Hepatocyte (in vitro differentiated cells): ENCODE results near the gene TMOD1. TPM values are rescaled to one million over a fixed set of nuclear protein-coding genes. Genes with fewer than 3 reads are reported as not detected.

ENCODE experiments used
- DNase-seq: peaks from one replicate; pipeline ENCODE4 v3.0.0-alpha.2; 2016; ENCODE audit warnings: low spot score
- H2AFZ ChIP-seq: fragments of 200-600 bp; sonication (generic); 2 replicates; pipeline ENCODE4 v1.6.0; 2016; ENCODE audit warnings: antibody characterized with exemption, mild to moderate bottlenecking
- H3K27ac ChIP-seq: fragments of 200-600 bp; sonication (generic); 2 replicates; pipeline ENCODE4 v1.5.1; 2016; ENCODE audit warnings: mild to moderate bottlenecking
- H3K27me3 ChIP-seq: fragments of 200-600 bp; sonication (generic); 2 replicates; pipeline ENCODE4 v1.6.1; 2016
- H3K36me3 ChIP-seq: fragments of 200-600 bp; sonication (generic); replicated peaks from 2 replicates; pipeline ENCODE4 v1.5.1; 2016; ENCODE audit warnings: low read depth; ENCODE audit not compliant: insufficient read depth
- H3K4me1 ChIP-seq: fragments of 200-600 bp; sonication (generic); 2 replicates; pipeline ENCODE4 v1.5.1; 2016; ENCODE audit warnings: mild to moderate bottlenecking, moderate library complexity; ENCODE audit not compliant: insufficient read depth
- H3K4me2 ChIP-seq: fragments of 200-600 bp; sonication (generic); 2 replicates; pipeline ENCODE4 v1.6.0; 2016
- H3K4me3 ChIP-seq: fragments of 200-600 bp; sonication (generic); 2 replicates; pipeline ENCODE4 v1.5.1; 2016; ENCODE audit warnings: mild to moderate bottlenecking
- H3K79me2 ChIP-seq: fragments of 200-600 bp; sonication (generic); 2 replicates; pipeline ENCODE4 v1.6.0; 2017; ENCODE audit warnings: mild to moderate bottlenecking
- H3K9me2 ChIP-seq: fragments of 200-600 bp; sonication (generic); replicated peaks from 2 replicates; pipeline ENCODE4 v1.6.0; 2017; ENCODE audit warnings: mild to moderate bottlenecking; ENCODE audit not compliant: insufficient read depth
- H3K9me3 ChIP-seq: fragments of 200-600 bp; sonication (generic); 2 replicates; pipeline ENCODE4 v1.5.1; 2016; ENCODE audit warnings: low read depth, mild to moderate bottlenecking
- H4K20me1 ChIP-seq: fragments of 200-600 bp; sonication (generic); 2 replicates; pipeline ENCODE4 v1.6.0; 2016; ENCODE audit warnings: mild to moderate bottlenecking; ENCODE audit not compliant: insufficient read depth, poor library complexity, severe bottlenecking
- EZH2 ChIP-seq: fragments of 200-600 bp; sonication (generic); IDR thresholded peaks from 2 replicates; pipeline ENCODE4 v1.6.1; 2016; ENCODE audit warnings: antibody characterized with exemption, mild to moderate bottlenecking, borderline replicate concordance
- EZH2phosphoT487 ChIP-seq: fragments of 200-600 bp; sonication (generic); IDR thresholded peaks from one replicate; pipeline ENCODE4 v1.6.1; 2018; ENCODE audit warnings: antibody characterized with exemption, mild to moderate bottlenecking, low read depth, moderate library complexity; ENCODE audit not compliant: unreplicated experiment, severe bottlenecking
- WGBS: methylation state at CpG from one replicate; pipeline ENCODE4 v1.1.6; 2016; ENCODE audit warnings: low lambda C conversion rate; ENCODE audit errors: missing lambda C conversion rate; 5-methylcytosine and 5-hydroxymethylcytosine counted together
- polyA plus RNA-seq: library from polyadenylated mRNA; unstranded; fragments of >200 nt; fragmentation: Nextera tagmentation; extraction: Ambion mirVana; gene quantifications from 2 replicates; pipeline ENCODE4 v1.2.1, GENCODE V29; 2016
- total RNA-seq: library from RNA; depleted of rRNA; stranded (reverse); fragments of >200 nt; gene quantifications from 2 replicates; pipeline ENCODE4 v1.2.3, GENCODE V29; 2014
- TF ChIP-seq, protein P1 (sequence below): fragments of 200-600 bp; sonication (generic); IDR thresholded peaks from 2 replicates; pipeline ENCODE4 v1.5.1; 2016; ENCODE audit warnings: antibody characterized with exemption, mild to moderate bottlenecking; ENCODE audit not compliant: poor library complexity

TMOD1 gene
- total and polyA plus RNA-seq, 2 experiments from 2014 or later = 0.47 to 3.5 TPM

GRCh38 chr9:97505845-97506244 lies 4.4 kb downstream of the TMOD1 start:
- H4K20me1 ChIP-seq = no peaks in the 10 kb centered on the region
- H3K4me2 ChIP-seq = no peak overlapping the region
- H3K4me1 ChIP-seq = peaks cover 12% of the 10 kb centered on the region
- no peak overlapping the region for H3K27ac ChIP-seq
- no peaks in the 10 kb centered on the region for H3K79me2 ChIP-seq
- no peaks in the 10 kb centered on the region for H3K9me2 ChIP-seq
- no peak overlapping the region for H2AFZ ChIP-seq
- 89% methylated on average over 3 of the region's 3 CpGs for WGBS
- no peak for TF ChIP-seq EZH2
- TF ChIP-seq, protein P1, sequence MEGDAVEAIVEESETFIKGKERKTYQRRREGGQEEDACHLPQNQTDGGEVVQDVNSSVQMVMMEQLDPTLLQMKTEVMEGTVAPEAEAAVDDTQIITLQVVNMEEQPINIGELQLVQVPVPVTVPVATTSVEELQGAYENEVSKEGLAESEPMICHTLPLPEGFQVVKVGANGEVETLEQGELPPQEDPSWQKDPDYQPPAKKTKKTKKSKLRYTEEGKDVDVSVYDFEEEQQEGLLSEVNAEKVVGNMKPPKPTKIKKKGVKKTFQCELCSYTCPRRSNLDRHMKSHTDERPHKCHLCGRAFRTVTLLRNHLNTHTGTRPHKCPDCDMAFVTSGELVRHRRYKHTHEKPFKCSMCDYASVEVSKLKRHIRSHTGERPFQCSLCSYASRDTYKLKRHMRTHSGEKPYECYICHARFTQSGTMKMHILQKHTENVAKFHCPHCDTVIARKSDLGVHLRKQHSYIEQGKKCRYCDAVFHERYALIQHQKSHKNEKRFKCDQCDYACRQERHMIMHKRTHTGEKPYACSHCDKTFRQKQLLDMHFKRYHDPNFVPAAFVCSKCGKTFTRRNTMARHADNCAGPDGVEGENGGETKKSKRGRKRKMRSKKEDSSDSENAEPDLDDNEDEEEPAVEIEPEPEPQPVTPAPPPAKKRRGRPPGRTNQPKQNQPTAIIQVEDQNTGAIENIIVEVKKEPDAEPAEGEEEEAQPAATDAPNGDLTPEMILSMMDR = no peak
- no peak for TF ChIP-seq EZH2phosphoT487
- DNase-seq = no peak
- H3K9me3 ChIP-seq = no peaks in the 10 kb centered on the region
- no peak overlapping the region for H3K4me3 ChIP-seq
- H3K27me3 ChIP-seq = peaks cover 59% of the 10 kb centered on the region
- H3K36me3 ChIP-seq = no peaks in the 10 kb centered on the region

GRCh38 chr9:97506306-97506705 lies 4.8 kb downstream of the TMOD1 start:
- Histone ChIP-seq H3K4me3 (no peak overlapping the region), H3K9me2 (no peaks in the 10 kb centered on the region), H2AFZ (no peak overlapping the region), H3K36me3 (no peaks in the 10 kb centered on the region), H4K20me1 (no peaks in the 10 kb centered on the region), H3K4me1 (peaks cover 12% of the 10 kb centered on the region), H3K9me3 (no peaks in the 10 kb centered on the region), H3K27ac (no peak overlapping the region), H3K79me2 (no peaks in the 10 kb centered on the region), H3K27me3 (peaks cover 59% of the 10 kb centered on the region), H3K4me2 (no peak overlapping the region)
- no peak for DNase-seq
- TF ChIP-seq EZH2 (no peak), EZH2phosphoT487 (no peak)
- TF ChIP-seq, protein P1 = no peak
- 84% methylated on average over 4 of the region's 4 CpGs for WGBS

GRCh38 chr9:97506787-97507186 lies 5.3 kb downstream of the TMOD1 start:
- no peaks in the 10 kb centered on the region for H3K9me2 ChIP-seq

More at GRCh38 chr9:97506787-97507186, 5.3 kb downstream of the TMOD1 start:
- Histone ChIP-seq H2AFZ (no peak overlapping the region), H3K9me3 (no peaks in the 10 kb centered on the region), H3K4me1 (peaks cover 12% of the 10 kb centered on the region), H3K79me2 (no peaks in the 10 kb centered on the region), H3K4me3 (no peak overlapping the region), H4K20me1 (no peaks in the 10 kb centered on the region), H3K36me3 (no peaks in the 10 kb centered on the region), H3K27me3 (peaks cover 57% of the 10 kb centered on the region), H3K27ac (no peak overlapping the region), H3K4me2 (no peak overlapping the region)
- DNase-seq = no peak
- TF ChIP-seq EZH2 (no peak), EZH2phosphoT487 (no peak)
- TF ChIP-seq, protein P1 = no peak
- 81% methylated on average over 1 of the region's 1 CpG for WGBS
